WTC11 (cell line): Measurements from ENCODE around the gene GRIN2C. TPM values are rescaled to one million over a fixed set of nuclear protein-coding genes. Genes with fewer than 3 reads are reported as not detected.

ENCODE experiments used
- STAT6 ChIP-seq: sonication (generic); formaldehyde crosslinking; conservative IDR thresholded peaks from 2 replicates; pipeline ENCODE4 v1.8.1; 2023; ENCODE audit warnings: mild to moderate bottlenecking, low read depth, missing genetic modification reagents, moderate library complexity
- total RNA-seq: library from RNA; stranded (reverse); gene quantifications from 3 replicates; pipeline ENCODE4 v1.2.3, GENCODE V29; 2021

Gene GRIN2C
- total RNA-seq, 1 experiment from 2014 or later: 0.31 TPM

GRCh38 chr17:74792586-74793105 is 67.0 kb downstream of the GRIN2C start (continued):
- TF ChIP-seq STAT6: no peak

Other genes starting within 250 kb of the GRIN2C start
- gene CD300E, start 236.1 kb downstream of the GRIN2C start, total RNA-seq: not detected in 3 replicates
- gene CD300LF, start 147.0 kb downstream of the GRIN2C start, total RNA-seq: not detected in 3 replicates
- gene RAB37, start 122.6 kb downstream of the GRIN2C start, total RNA-seq: 8.8 to 9.4 TPM (median 8.9 TPM) in 3 replicates
- 86.9 to 111 TPM (median 97.1 TPM) in 3 replicates for gene NHERF1, start 111.3 kb downstream of the GRIN2C start, total RNA-seq
- gene NAT9, start 83.5 kb downstream of the GRIN2C start, total RNA-seq: 66.0 to 71.2 TPM (median 67.1 TPM) in 3 replicates
- 46.5 to 52.8 TPM (median 49.7 TPM) in 3 replicates for gene FDXR, start 13.1 kb upstream of the GRIN2C start, total RNA-seq
- 1.1 to 2.2 TPM (median 1.2 TPM) in 3 replicates for gene FADS6, start 33.7 kb upstream of the GRIN2C start, total RNA-seq
- gene USH1G, start 63.4 kb upstream of the GRIN2C start, total RNA-seq: 1.9 to 2.9 TPM (median 2.6 TPM) in 3 replicates
- gene OTOP2, start 64.4 kb upstream of the GRIN2C start, total RNA-seq: not detected in 3 replicates
- not detected in 3 replicates for gene OTOP3, start 76.0 kb upstream of the GRIN2C start, total RNA-seq
- 16.7 to 19.4 TPM (median 19.3 TPM) in 3 replicates for gene HID1, start 112.9 kb upstream of the GRIN2C start, total RNA-seq
- 28.6 to 31.3 TPM (median 31.0 TPM) in 3 replicates for gene CDR2L, start 127.7 kb upstream of the GRIN2C start, total RNA-seq
- 41.8 to 43.7 TPM (median 41.9 TPM) in 3 replicates for gene MRPL58, start 152.8 kb upstream of the GRIN2C start, total RNA-seq
- gene ATP5PD, start 187.1 kb upstream of the GRIN2C start, total RNA-seq: 383 to 427 TPM (median 419 TPM) in 3 replicates
- 31.3 to 34.0 TPM (median 32.8 TPM) in 3 replicates for gene KCTD2, start 187.3 kb upstream of the GRIN2C start, total RNA-seq
- gene SLC16A5, start 228.1 kb upstream of the GRIN2C start, total RNA-seq: 32.4 to 33.5 TPM (median 33.1 TPM) in 3 replicates